OCI-LY7 (cell line): Measurements from ENCODE around the gene GPRIN3. TPM values are rescaled to one million over a fixed set of nuclear protein-coding genes. Genes with fewer than 3 reads are reported as not detected.

ENCODE experiments used
- BruUV-seq: library from RNA; stranded (reverse); fragments of 400-500 nt; replicated peaks from 2 replicates; lab custom pipeline; 2021; lab: Mats Ljungman, UMichigan
- CTCF ChIA-PET: fragments of 300-600 bp; sonication (Branson Sonifier 250); formaldehyde crosslinking; loops from one replicate; lab custom pipeline; 2022; ENCODE audit warnings: antibody characterized with exemption; ENCODE audit not compliant: unreplicated experiment; lab: Charles Lee
- POLR2A ChIA-PET: fragments of 300-600 bp; sonication (Branson Sonifier 250); formaldehyde crosslinking; loops from one replicate; lab custom pipeline; 2022; ENCODE audit warnings: antibody characterized with exemption; lab: Charles Lee
- DNase-seq: peaks from one replicate; pipeline ENCODE4 v3.0.0-alpha.2; 2015; ENCODE audit warnings: low spot score
- H2AFZ ChIP-seq: fragments of 200-600 bp; sonication (generic), shearing (Covaris generic); 2 replicates; pipeline ENCODE4 v1.6.1; 2014; ENCODE audit warnings: mild to moderate bottlenecking, antibody characterized with exemption, low read length, moderate library complexity
- H3K27ac ChIP-seq: fragments of 200-600 bp; sonication (generic); 2 replicates; pipeline ENCODE4 v1.5.1; 2014; ENCODE audit warnings: mixed run types, low read depth, mild to moderate bottlenecking, moderate library complexity, low read length, inconsistent platforms; ENCODE audit not compliant: poor library complexity, severe bottlenecking
- H3K36me3 ChIP-seq: fragments of 200-600 bp; sonication (generic); 2 replicates; pipeline ENCODE4 v1.6.1; 2014; ENCODE audit warnings: mild to moderate bottlenecking, antibody characterized with exemption, low read length, moderate library complexity, mixed read lengths; ENCODE audit not compliant: insufficient read depth
- H3K4me1 ChIP-seq: fragments of 200-600 bp; sonication (generic); 2 replicates; pipeline ENCODE4 v1.5.1; 2014; ENCODE audit warnings: mild to moderate bottlenecking, low read length; ENCODE audit not compliant: insufficient read depth, poor library complexity, severe bottlenecking
- H3K4me2 ChIP-seq: fragments of 200-600 bp; sonication (generic); 2 replicates; pipeline ENCODE4 v1.6.1; 2014; ENCODE audit warnings: mild to moderate bottlenecking, low read length
- H3K4me3 ChIP-seq: fragments of 200-600 bp; sonication (generic); 2 replicates; pipeline ENCODE4 v1.5.1; 2014; ENCODE audit warnings: mild to moderate bottlenecking, low read depth, low read length; ENCODE audit not compliant: poor library complexity, severe bottlenecking
- H3K79me2 ChIP-seq: fragments of 200-600 bp; sonication (generic); 2 replicates; pipeline ENCODE4 v1.6.1; 2016; ENCODE audit warnings: low read depth, mild to moderate bottlenecking, low read length, moderate library complexity, mixed read lengths; ENCODE audit not compliant: insufficient read depth
- H3K9me2 ChIP-seq: fragments of 200-600 bp; sonication (generic); 2 replicates; pipeline ENCODE4 v1.6.1; 2016; ENCODE audit warnings: mild to moderate bottlenecking, low read length, mixed read lengths; ENCODE audit not compliant: insufficient read depth
- H3K9me3 ChIP-seq: fragments of 200-600 bp; sonication (generic); 2 replicates; pipeline ENCODE4 v1.6.1; 2014; ENCODE audit warnings: mild to moderate bottlenecking, mixed run types, low read length, mixed read lengths
- H4K20me1 ChIP-seq: fragments of 200-600 bp; sonication (generic); 2 replicates; pipeline ENCODE4 v1.6.1; 2014; ENCODE audit warnings: mild to moderate bottlenecking, antibody characterized with exemption, low read length, moderate library complexity, mixed read lengths; ENCODE audit not compliant: insufficient read depth
- CTCF ChIP-seq: fragments of 200-600 bp; sonication (generic); conservative IDR thresholded peaks from 2 replicates; pipeline ENCODE4 v1.5.1; 2014; ENCODE audit warnings: mild to moderate bottlenecking, antibody characterized with exemption, low read length, moderate library complexity, mixed read lengths
- EZH2phosphoT487 ChIP-seq: fragments of 200-600 bp; sonication (generic); IDR thresholded peaks from 2 replicates; pipeline ENCODE4 v1.6.1; 2018; ENCODE audit warnings: low read depth, borderline replicate concordance, mild to moderate bottlenecking, mixed run types, antibody characterized with exemption, low read length, moderate library complexity, mixed read lengths
- intact Hi-C: fragments of 100-400 bp; cut with micrococcal nuclease; formaldehyde crosslinking; loops from one replicate; pipeline ENCODE4 v1.10.0; 2022; ENCODE audit not compliant: unreplicated experiment
- total RNA-seq, 2 experiments: library from RNA; depleted of rRNA in 1 of 2; stranded (reverse); fragments of >200 nt in 1 of 2; shearing (Covaris generic) in 1 of 2; gene quantifications; 2 replicates each; pipeline ENCODE4 v1.2.3, GENCODE V29; 2014 to 2022

The GPRIN3 gene
- total RNA-seq, 2 experiments from 2014 or later, result 4.6 to 9.3 TPM

GRCh38 chr4:89308161-89308500 lies 531 bp upstream of the GPRIN3 start:
- H3K79me2 ChIP-seq, result peaks cover 33% of the 10 kb centered on the region; the same call in 1 of the 2 replicates
- no TSS peak for BruUV-seq
- no peaks in the 10 kb centered on the region for H3K9me2 ChIP-seq
- TF ChIP-seq CTCF (no peak), EZH2phosphoT487 (no peak)
- H3K36me3 ChIP-seq, result no peaks in the 10 kb centered on the region
- no peaks in the 10 kb centered on the region for H3K9me3 ChIP-seq
- POLR2A ChIA-PET, result interaction anchor here (0.6 to 2.0 kb wide), 9 partner anchors 8 to 127 kb away, joined by 3 to 12 read pairs (median 4); no protein-coding TSS in a partner anchor
- H3K4me2 ChIP-seq, result peak overlapping the region; percentile 80
- peak overlapping the region; percentile 82 for H3K4me3 ChIP-seq
- H2AFZ ChIP-seq, result peak overlapping the region; percentile 56
- no peaks in the 10 kb centered on the region for H4K20me1 ChIP-seq
- DNase-seq, result no peak
- H3K4me1 ChIP-seq, result peaks cover 42% of the 10 kb centered on the region
- intact Hi-C loops, result loop anchor here (5.0 kb wide), 1 partner anchor 81 kb away; no protein-coding TSS in a partner anchor
- CTCF ChIA-PET, result interaction anchor here (1.1 kb wide), 1 partner anchor 9 kb away, joined by 4 read pairs; no protein-coding TSS in a partner anchor
- H3K27ac ChIP-seq, result no peak overlapping the region

DNA sequence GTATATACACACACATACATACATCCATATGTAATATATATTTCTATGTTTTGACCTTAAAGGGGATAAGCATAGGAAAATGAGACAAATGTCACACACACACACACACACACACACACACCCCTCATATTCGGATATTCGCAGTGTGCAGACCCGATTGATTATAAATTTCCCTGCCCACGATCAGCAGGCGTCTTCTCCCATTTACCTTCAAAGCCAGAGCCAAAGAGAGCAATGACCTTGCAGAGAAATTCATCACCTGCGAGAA lies 488 bp downstream of the GPRIN3 start:
- Histone ChIP-seq H2AFZ (peak overlapping the region; percentile 56), H3K4me1 (peaks cover 53% of the 10 kb centered on the region), H3K36me3 (no peaks in the 10 kb centered on the region), H3K79me2 (peaks cover 43% of the 10 kb centered on the region; the same call in 1 of the 2 replicates), H3K4me2 (peak overlapping the region; percentile 80), H3K9me2 (no peaks in the 10 kb centered on the region), H4K20me1 (no peaks in the 10 kb centered on the region), H3K4me3 (peak overlapping the region; percentile 82), H3K27ac (peak overlapping the region; percentile 4), H3K9me3 (no peaks in the 10 kb centered on the region)
- CTCF ChIA-PET, result no interaction called here
- BruUV-seq, result no TSS peak
- TF ChIP-seq CTCF (no peak), EZH2phosphoT487 (no peak)
- POLR2A ChIA-PET, result interaction anchor here (1.3 to 1.7 kb wide), 2 partner anchors 7 to 14 kb away, joined by 3 to 11 read pairs; no protein-coding TSS in a partner anchor
- intact Hi-C loops, result loop anchor here (5.0 kb wide), 1 partner anchor 80 kb away; no protein-coding TSS in a partner anchor
- no peak for DNase-seq

- peak overlapping the region; percentile 56; the same call in 1 of the 2 replicates for H2AFZ ChIP-seq
- peak overlapping the region; percentile 26 for H3K27ac ChIP-seq
- H3K4me1 ChIP-seq, result peaks cover 57% of the 10 kb centered on the region
- no TSS peak for BruUV-seq
- intact Hi-C loops, result loop anchor here (5.0 kb wide), 1 partner anchor 79 kb away; no protein-coding TSS in a partner anchor
- ChIA-PET POLR2A (interaction anchor here (0.9 kb wide), 1 partner anchor 14 kb away, joined by 4 read pairs; no protein-coding TSS in a partner anchor), CTCF (no interaction called here)
- TF ChIP-seq CTCF (no peak), EZH2phosphoT487 (no peak)
- H3K4me3 ChIP-seq, result peak overlapping the region; percentile 82
- H3K36me3 ChIP-seq, result no peaks in the 10 kb centered on the region
- H3K4me2 ChIP-seq, result peak overlapping the region; percentile 80
- DNase-seq, result peak; percentile 42
- peaks cover 48% of the 10 kb centered on the region; the same call in 1 of the 2 replicates for H3K79me2 ChIP-seq
- H3K9me2 ChIP-seq, result no peaks in the 10 kb centered on the region
- no peaks in the 10 kb centered on the region for H4K20me1 ChIP-seq
- H3K9me3 ChIP-seq, result no peaks in the 10 kb centered on the region
Measured at GRCh38 chr4:89306486-89307177, 968 bp downstream of the GPRIN3 start.
